Endothelial cell of umbilical vein (primary cell): Measurements from ENCODE around the gene CMTM6. TPM values are rescaled to one million over a fixed set of nuclear protein-coding genes. Genes with fewer than 3 reads are reported as not detected.

Experiments
- BruUV-seq: library from RNA; stranded (reverse); fragments of 400-500 nt; replicated peaks from 2 replicates; lab custom pipeline; 2021; lab: Mats Ljungman, UMichigan
- CTCF ChIA-PET: fragments of 300-600, 350-600 bp; sonication (Branson Sonifier 250); formaldehyde crosslinking; loops from one replicate; lab custom pipeline; 2021; ENCODE audit warnings: antibody characterized with exemption, inconsistent platforms; lab: Charles Lee
- POLR2A ChIA-PET: fragments of 300-600, 350-600 bp; sonication (Branson Sonifier 250); formaldehyde crosslinking; loops from one replicate; lab custom pipeline; 2021; ENCODE audit warnings: antibody characterized with exemption, inconsistent platforms; lab: Charles Lee
- DNase-seq: peaks from one replicate; pipeline ENCODE4 v3.0.0-alpha.2; 2011; ENCODE audit warnings: low read depth, low spot score
- FAIRE-seq: peaks from 2 replicates; lab custom pipeline; 2011; peaks lifted over from hg19 to GRCh38; lab: Jason Lieb, UNC
- H2AFZ ChIP-seq: 2 replicates; pipeline ENCODE4 v1.6.0; 2012; ENCODE audit warnings: low read depth, low read length, control low read depth, inconsistent platforms
- H3K27ac ChIP-seq: 2 replicates; pipeline ENCODE4 v1.5.1; 2011; ENCODE audit warnings: low read depth, mild to moderate bottlenecking, control low read depth, low read length, moderate library complexity; ENCODE audit not compliant: insufficient read depth
- H3K27me3 ChIP-seq, 2 experiments: 2 replicates each; pipeline versions ENCODE4 v1.6.0 to v1.6.1; 2011; ENCODE audit warnings: low read length in 2 of 2, mixed read lengths in 1 of 2; ENCODE audit not compliant: control insufficient read depth in 2 of 2, insufficient read depth in 2 of 2
- H3K36me3 ChIP-seq, 2 experiments: 2 replicates in 1 of 2; 3 replicates in 1 of 2; pipeline ENCODE4 v1.5.1; 2011; ENCODE audit warnings: low read length in 2 of 2, mild to moderate bottlenecking in 1 of 2, moderate library complexity in 1 of 2; ENCODE audit not compliant: control insufficient read depth in 2 of 2, insufficient read depth in 2 of 2; ENCODE audit errors: extremely low read depth in 1 of 2
- H3K4me1 ChIP-seq: 3 replicates; pipeline ENCODE4 v1.5.1; 2011; ENCODE audit warnings: mild to moderate bottlenecking, low read length; ENCODE audit not compliant: control insufficient read depth, insufficient read depth; ENCODE audit errors: extremely low read depth
- H3K4me2 ChIP-seq: 2 replicates; pipeline ENCODE4 v1.6.1; 2011; ENCODE audit warnings: low read length, control low read depth, mixed read lengths; ENCODE audit not compliant: insufficient read depth
- H3K4me3 ChIP-seq, 3 experiments: fragments of 200-600 bp in 1 of 3; sonication (generic), shearing (Covaris generic) in 1 of 3; replicated peaks in 1 of 3; 2 replicates each; pipeline ENCODE4 v1.5.1; 2011 to 2016; ENCODE audit warnings: control low read depth in 3 of 3, low read length in 3 of 3, mild to moderate bottlenecking in 2 of 3, inconsistent platforms in 1 of 3, low read depth in 1 of 3, moderate library complexity in 1 of 3; ENCODE audit not compliant: insufficient read depth in 1 of 3
- H3K79me2 ChIP-seq: 2 replicates; pipeline ENCODE4 v1.6.0; 2012; ENCODE audit warnings: low read length, inconsistent platforms; ENCODE audit not compliant: control insufficient read depth, insufficient read depth
- H3K9ac ChIP-seq: replicated peaks from 2 replicates; pipeline ENCODE3; 2011; ENCODE audit warnings: low read length, control low read depth; ENCODE audit not compliant: insufficient read depth; ENCODE audit errors: extremely low read depth
- H3K9me1 ChIP-seq: replicated peaks from 3 replicates; pipeline ENCODE4 v1.6.0; 2011; ENCODE audit warnings: mild to moderate bottlenecking, low read length; ENCODE audit not compliant: control insufficient read depth, insufficient read depth; ENCODE audit errors: extremely low read depth
- H3K9me3 ChIP-seq: replicated peaks from 2 replicates; pipeline ENCODE4 v1.5.1; 2012; ENCODE audit warnings: low read length, inconsistent platforms; ENCODE audit not compliant: control insufficient read depth, insufficient read depth
- H4K20me1 ChIP-seq: replicated peaks from 2 replicates; pipeline ENCODE3; 2011; ENCODE audit warnings: mild to moderate bottlenecking, low read length; ENCODE audit not compliant: control insufficient read depth, insufficient read depth; ENCODE audit errors: extremely low read depth
- EZH2 ChIP-seq: IDR thresholded peaks from 2 replicates; pipeline ENCODE4 v1.6.1; 2012; ENCODE audit warnings: borderline replicate concordance, low read depth, mild to moderate bottlenecking, moderate library complexity, low read length, inconsistent platforms; ENCODE audit not compliant: severe bottlenecking
- GATA2 ChIP-seq: IDR thresholded peaks from 2 replicates; pipeline ENCODE4 v1.7.0; 2011; ENCODE audit warnings: low read depth, mild to moderate bottlenecking, moderate library complexity, mixed read lengths, low read length; ENCODE audit not compliant: insufficient read length, insufficient read depth
- POLR2AphosphoS5 ChIP-seq: IDR thresholded peaks from 2 replicates; pipeline ENCODE4 v1.6.1; 2012; ENCODE audit warnings: low read depth, mild to moderate bottlenecking, control low read depth, low read length, moderate library complexity; ENCODE audit not compliant: insufficient read depth
- dilution Hi-C: fragments of 300-500 bp; cut with MboI; formaldehyde crosslinking; loops from one replicate; pipeline ENCODE4 v1.15.0; 2019; ENCODE audit warnings: low sequenced_read_pairs; ENCODE audit not compliant: extremely low pct_ligation_motif_present
- intact Hi-C: fragments of 100-400 bp; cut with micrococcal nuclease; formaldehyde crosslinking; loops from one replicate; pipeline ENCODE4 v1.10.0; 2022
- polyA plus RNA-seq, 4 experiments: library from polyadenylated mRNA; depleted of rRNA in 3 of 4; stranded (reverse) in 3 of 4; unstranded in 1 of 4; fragments of >200 nt; gene quantifications; 2 replicates each; pipeline versions ENCODE4 v1.2.1 to v1.2.3, GENCODE V29; 2011 to 2012; ENCODE audit warnings: missing spikeins in 1 of 4
- total RNA-seq: library from RNA; stranded (reverse); gene quantifications from 2 replicates; pipeline ENCODE4 v1.2.3, GENCODE V29; 2021

The CMTM6 gene
- total and polyA plus RNA-seq, 2 donors (not counting 3 experiments of a cell fraction or from before 2014, with no cell fraction given), result 38.0 to 56.3 TPM

DNA sequence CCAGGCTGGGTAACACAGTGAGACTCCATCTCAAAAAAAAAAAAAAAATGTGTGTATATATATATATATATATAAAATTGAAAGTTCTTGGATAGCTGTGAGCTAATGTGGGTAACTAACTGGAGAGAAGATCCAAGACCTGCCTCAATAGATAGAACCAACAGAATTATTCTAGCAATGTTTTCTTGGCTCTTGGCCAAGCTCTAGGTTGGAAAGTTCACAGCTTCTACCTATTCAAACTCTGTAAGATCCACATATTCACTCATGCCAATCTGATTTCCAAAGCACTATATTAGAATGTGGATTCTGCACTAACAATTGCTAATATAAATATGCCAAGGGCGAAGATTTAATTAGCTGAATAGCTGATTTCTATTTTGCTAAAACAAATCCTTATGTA, 29.8 kb upstream of the CMTM6 start:
- Histone ChIP-seq H3K4me2 (no peak overlapping the region), H3K9me3 (no peaks in the 10 kb centered on the region), H3K4me1 (no peaks in the 10 kb centered on the region), H3K36me3 (peaks cover 0 to 12% of the 10 kb centered on the region in 2 experiments), H3K9me1 (no peaks in the 10 kb centered on the region), H4K20me1 (no peaks in the 10 kb centered on the region), H3K27ac (no peak overlapping the region), H3K4me3 (no peak overlapping the region), H3K79me2 (no peaks in the 10 kb centered on the region), H3K9ac (no peak overlapping the region), H2AFZ (no peak overlapping the region), H3K27me3 (no peaks in the 10 kb centered on the region)
- ChIA-PET CTCF (interaction anchor here (0.7 to 1.3 kb wide), 5 partner anchors 13 to 357 kb away, joined by 3 to 5 read pairs (median 3); no protein-coding TSS in a partner anchor), POLR2A (no interaction called here)
- no peak for DNase-seq
- no peak for FAIRE-seq
- no TSS peak for BruUV-seq
- dilution Hi-C loops, result no loop called here
- intact Hi-C loops, result no loop called here
- no peak for TF ChIP-seq POLR2AphosphoS5

DNA sequence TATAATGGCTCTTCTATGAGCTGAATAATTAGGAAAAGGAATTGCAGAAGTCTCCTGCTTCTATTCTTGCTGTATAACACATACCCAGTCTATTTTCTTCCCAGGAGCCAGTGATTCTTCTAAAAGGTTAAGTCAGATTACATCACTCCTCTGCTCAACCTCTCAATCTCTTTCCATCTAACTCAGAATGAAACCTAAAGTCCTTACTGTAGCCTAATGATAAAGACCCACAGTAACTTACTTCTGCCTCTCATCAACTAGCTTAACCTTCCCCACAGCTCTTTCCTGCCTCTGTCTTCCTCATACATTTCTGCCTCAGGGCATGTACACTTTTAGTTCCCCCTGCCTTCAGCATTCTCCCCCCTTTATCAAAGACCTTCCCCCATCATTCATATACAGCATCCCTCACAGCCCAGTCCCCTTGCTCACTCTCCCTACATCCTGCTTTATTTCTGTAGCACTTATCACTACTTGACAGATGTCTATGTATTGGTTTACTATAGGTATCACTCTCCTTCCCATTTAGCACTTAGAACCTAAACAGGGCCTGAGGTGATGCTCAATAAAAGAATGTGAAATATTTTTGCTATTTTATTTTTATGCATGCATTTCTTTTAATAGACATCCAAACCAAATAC, 28.5 kb upstream of the CMTM6 start:
- intact Hi-C loops (no loop called here), dilution Hi-C loops (no loop called here)
- Histone ChIP-seq H3K27me3 (no peaks in the 10 kb centered on the region), H3K4me1 (no peaks in the 10 kb centered on the region), H3K4me3 (no peak overlapping the region), H3K9me1 (no peaks in the 10 kb centered on the region), H3K27ac (no peak overlapping the region), H3K79me2 (no peaks in the 10 kb centered on the region), H3K9ac (no peak overlapping the region), H2AFZ (no peak overlapping the region), H3K4me2 (no peak overlapping the region), H3K36me3 (peaks cover 2 to 16% of the 10 kb centered on the region in 2 experiments), H3K9me3 (no peaks in the 10 kb centered on the region), H4K20me1 (no peaks in the 10 kb centered on the region)
- no TSS peak for BruUV-seq
- CTCF ChIA-PET, result interaction anchor here (0.6 to 1.3 kb wide), 6 partner anchors 8 to 765 kb away, joined by 3 to 4 read pairs (median 3); no protein-coding TSS in a partner anchor
- TF ChIP-seq GATA2, result no peak
- TF ChIP-seq EZH2, result no peak
- DNase-seq, result no peak
- FAIRE-seq, result no peak
- POLR2A ChIA-PET, result interaction anchor here (0.6 kb wide), 1 partner anchor 171 kb away, joined by 7 read pairs; no protein-coding TSS in a partner anchor
